T-helper 2 cell treated with Interferon-gamma antibody and Interleukin-4, amounts not matched to agents 5 μg/mL and 100 μg/mL, for 36 hours (primary cell): Measurements from ENCODE around the gene NSMCE4A.
A peak's percentile ranks its signal among the peaks of the same experiment; 100 is the strongest.
"Not testable (repeated sequence)": the region's sequence is repeated elsewhere in the genome, so short reads cannot be mapped to it uniquely, and the experiment has no call there.

Source experiments
- DNase-seq: peaks from one replicate; pipeline ENCODE4 v3.0.0; 2021; ENCODE audit warnings: low spot score
- H3K27ac Mint-ChIP-seq: one replicate; pipeline ENCODE4 v1.8.0; 2021; ENCODE audit warnings: mild to moderate bottlenecking, mixed read lengths
- H3K27me3 Mint-ChIP-seq: one replicate; pipeline ENCODE4 v1.8.0; 2021; ENCODE audit warnings: low read depth, mixed read lengths
- H3K36me3 Mint-ChIP-seq: one replicate; pipeline ENCODE4 v1.8.0; 2021; ENCODE audit warnings: low read depth, mixed read lengths
- H3K4me1 Mint-ChIP-seq: one replicate; pipeline ENCODE4 v1.8.0; 2021; ENCODE audit warnings: low read depth, mixed read lengths
- H3K4me3 Mint-ChIP-seq: one replicate; pipeline ENCODE4 v1.8.0; 2022; ENCODE audit warnings: mild to moderate bottlenecking, moderate library complexity, mixed read lengths
- H3K9me3 Mint-ChIP-seq: one replicate; pipeline ENCODE4 v1.8.0; 2021; ENCODE audit warnings: mixed read lengths

NSMCE4A gene

GRCh38 chr10:121975295-121976086, 474 bp upstream of the NSMCE4A start:
- Mint-ChIP-seq H3K27ac (peak overlapping the region; percentile 69), H3K4me1 (peaks cover 12% of the 10 kb centered on the region), H3K27me3 (no peaks in the 10 kb centered on the region), H3K9me3 (peaks cover 14% of the 10 kb centered on the region), H3K4me3 (peak overlapping the region; percentile 56), H3K36me3 (peaks cover 20% of the 10 kb centered on the region)
- DNase-seq, result no peak

GRCh38 chr10:121974019-121974534, 940 bp downstream of the NSMCE4A start:
- Mint-ChIP-seq H3K27ac (peak overlapping the region; percentile 7), H3K4me1 (peaks cover 12% of the 10 kb centered on the region), H3K9me3 (peaks cover 14% of the 10 kb centered on the region), H3K4me3 (peak overlapping the region; percentile 83), H3K36me3 (peaks cover 22% of the 10 kb centered on the region), H3K27me3 (no peaks in the 10 kb centered on the region)
- DNase-seq, result no peak

GRCh38 chr10:121969086-121969485, 5.9 kb downstream of the NSMCE4A start:
- not testable (repeated sequence) for H3K27ac Mint-ChIP-seq, H3K9me3 Mint-ChIP-seq, DNase-seq, H3K4me3 Mint-ChIP-seq, H3K27me3 Mint-ChIP-seq
- Mint-ChIP-seq H3K4me1 (peaks cover 11% of the 10 kb centered on the region), H3K36me3 (peaks cover 44% of the 10 kb centered on the region)

GRCh38 chr10:121965996-121966395, 9.0 kb downstream of the NSMCE4A start:
- no peaks in the 10 kb centered on the region for H3K9me3 Mint-ChIP-seq
- H3K27me3 Mint-ChIP-seq, result no peaks in the 10 kb centered on the region
- H3K4me1 Mint-ChIP-seq, result no peaks in the 10 kb centered on the region
- H3K27ac Mint-ChIP-seq, result no peak overlapping the region
- no peak for DNase-seq
- H3K4me3 Mint-ChIP-seq, result no peak overlapping the region
- peaks cover 35% of the 10 kb centered on the region for H3K36me3 Mint-ChIP-seq

- no peak for DNase-seq
- no peaks in the 10 kb centered on the region for H3K27me3 Mint-ChIP-seq
Measured at GRCh38 chr10:121961456-121961855, 13.6 kb downstream of the NSMCE4A start.

GRCh38 chr10:121959671-121960070, 15.3 kb downstream of the NSMCE4A start:
- Mint-ChIP-seq H3K36me3 (peaks cover 34% of the 10 kb centered on the region), H3K27me3 (no peaks in the 10 kb centered on the region), H3K4me3 (no peak overlapping the region), H3K4me1 (no peaks in the 10 kb centered on the region), H3K27ac (no peak overlapping the region), H3K9me3 (no peaks in the 10 kb centered on the region)
- no peak for DNase-seq

More at GRCh38 chr10:121961456-121961855, 13.6 kb downstream of the NSMCE4A start:
- H3K4me3 Mint-ChIP-seq, result no peak overlapping the region
- no peak overlapping the region for H3K27ac Mint-ChIP-seq
- peaks cover 39% of the 10 kb centered on the region for H3K36me3 Mint-ChIP-seq
- H3K4me1 Mint-ChIP-seq, result no peaks in the 10 kb centered on the region
- H3K9me3 Mint-ChIP-seq, result no peaks in the 10 kb centered on the region

- Mint-ChIP-seq H3K27me3 (no peaks in the 10 kb centered on the region), H3K4me3 (no peak overlapping the region), H3K36me3 (peaks cover 29% of the 10 kb centered on the region), H3K27ac (no peak overlapping the region), H3K9me3 (no peaks in the 10 kb centered on the region), H3K4me1 (no peaks in the 10 kb centered on the region)
- DNase-seq, result no peak
Measured at GRCh38 chr10:121956111-121957061, 18.6 kb downstream of the NSMCE4A start.

- H3K27ac Mint-ChIP-seq, result no peak overlapping the region
- no peaks in the 10 kb centered on the region for H3K4me1 Mint-ChIP-seq
- H3K36me3 Mint-ChIP-seq, result peaks cover 16% of the 10 kb centered on the region
- DNase-seq, result no peak
- no peaks in the 10 kb centered on the region for H3K27me3 Mint-ChIP-seq
- H3K9me3 Mint-ChIP-seq, result no peaks in the 10 kb centered on the region
- H3K4me3 Mint-ChIP-seq, result no peak overlapping the region
Measured at GRCh38 chr10:121952226-121952625, 22.8 kb downstream of the NSMCE4A start.

GRCh38 chr10:121949451-121949850, 25.6 kb downstream of the NSMCE4A start:
- Mint-ChIP-seq H3K4me1 (no peaks in the 10 kb centered on the region), H3K36me3 (peaks cover 3% of the 10 kb centered on the region), H3K4me3 (no peak overlapping the region), H3K27ac (no peak overlapping the region), H3K9me3 (no peaks in the 10 kb centered on the region), H3K27me3 (no peaks in the 10 kb centered on the region)
- DNase-seq, result no peak

- Mint-ChIP-seq H3K27ac (no peak overlapping the region), H3K36me3 (peaks cover 3% of the 10 kb centered on the region), H3K9me3 (no peaks in the 10 kb centered on the region), H3K4me3 (no peak overlapping the region), H3K27me3 (no peaks in the 10 kb centered on the region), H3K4me1 (no peaks in the 10 kb centered on the region)
- DNase-seq, result no peak
Measured at GRCh38 chr10:121949049-121949448, 26.0 kb downstream of the NSMCE4A start.

GRCh38 chr10:121947343-121948330, 27.4 kb downstream of the NSMCE4A start:
- Mint-ChIP-seq H3K4me3 (no peak overlapping the region), H3K4me1 (no peaks in the 10 kb centered on the region), H3K27me3 (no peaks in the 10 kb centered on the region), H3K9me3 (no peaks in the 10 kb centered on the region), H3K27ac (no peak overlapping the region), H3K36me3 (no peaks in the 10 kb centered on the region)
- DNase-seq, result no peak

GRCh38 chr10:121942749-121943416, 32.1 kb downstream of the NSMCE4A start:
- Mint-ChIP-seq H3K4me1 (no peaks in the 10 kb centered on the region), H3K9me3 (no peaks in the 10 kb centered on the region), H3K27me3 (peaks cover 10% of the 10 kb centered on the region), H3K4me3 (no peak overlapping the region), H3K27ac (no peak overlapping the region), H3K36me3 (no peaks in the 10 kb centered on the region)
- no peak for DNase-seq

GRCh38 chr10:121941532-121941931, 33.5 kb downstream of the NSMCE4A start:
- Mint-ChIP-seq H3K36me3 (no peaks in the 10 kb centered on the region), H3K9me3 (no peaks in the 10 kb centered on the region), H3K4me1 (no peaks in the 10 kb centered on the region), H3K27me3 (peaks cover 18% of the 10 kb centered on the region), H3K4me3 (no peak overlapping the region), H3K27ac (no peak overlapping the region)
- DNase-seq, result no peak
